Mesendoderm (in vitro differentiated cells): ENCODE measurements around the gene PIK3R2.

Experiments used
- DNase-seq: peaks from one replicate; pipeline ENCODE4 v3.0.0; 2013
- H2AK5ac ChIP-seq: 2 replicates; pipeline ENCODE4 v1.6.1; 2013; ENCODE audit warnings: low read length, inconsistent platforms
- H2BK120ac ChIP-seq: 2 replicates; pipeline ENCODE4 v1.6.1; 2013; ENCODE audit warnings: low read depth, mild to moderate bottlenecking, low read length, moderate library complexity, mixed read lengths
- H2BK15ac ChIP-seq: replicated peaks from 2 replicates; pipeline ENCODE4 v1.6.1; 2013; ENCODE audit warnings: low read depth, mild to moderate bottlenecking, moderate library complexity
- H2BK5ac ChIP-seq: 2 replicates; pipeline ENCODE4 v1.6.1; 2013; ENCODE audit warnings: low read length, inconsistent platforms
- H3K18ac ChIP-seq: 2 replicates; pipeline ENCODE4 v1.6.1; 2013; ENCODE audit warnings: mild to moderate bottlenecking, low read length, mixed read lengths
- H3K23ac ChIP-seq: one replicate; pipeline ENCODE4 v1.6.1; 2013; ENCODE audit warnings: low read length
- H3K27ac ChIP-seq: 2 replicates; pipeline ENCODE4 v1.5.1; 2013; ENCODE audit warnings: low read depth, mild to moderate bottlenecking, inconsistent platforms, low read length, moderate library complexity
- H3K27me3 ChIP-seq: 2 replicates; pipeline ENCODE4 v1.6.1; 2013; ENCODE audit warnings: low read length, control low read depth, mild to moderate bottlenecking, inconsistent platforms; ENCODE audit not compliant: insufficient read depth, poor library complexity
- H3K36me3 ChIP-seq: 2 replicates; pipeline ENCODE4 v1.6.1; 2013; ENCODE audit warnings: low read length, inconsistent platforms; ENCODE audit not compliant: control insufficient read depth, insufficient read depth
- H3K4ac ChIP-seq: one replicate; pipeline ENCODE4 v1.6.1; 2013; ENCODE audit warnings: low read depth, mild to moderate bottlenecking, low read length, moderate library complexity
- H3K4me1 ChIP-seq: 2 replicates; pipeline ENCODE4 v1.6.1; 2013; ENCODE audit warnings: low read depth, low read length, inconsistent platforms; ENCODE audit not compliant: control insufficient read depth
- H3K4me2 ChIP-seq: 2 replicates; pipeline ENCODE4 v1.6.1; 2013; ENCODE audit warnings: low read length
- H3K4me3 ChIP-seq: 2 replicates; pipeline ENCODE4 v1.5.1; 2013; ENCODE audit warnings: mild to moderate bottlenecking, low read length
- H3K56ac ChIP-seq: one replicate; pipeline ENCODE4 v1.6.1; 2013; ENCODE audit warnings: low read length
- H3K79me1 ChIP-seq: 2 replicates; pipeline ENCODE4 v1.6.1; 2013; ENCODE audit warnings: low read length, inconsistent platforms
- H3K79me2 ChIP-seq: 2 replicates; pipeline ENCODE4 v1.6.1; 2013; ENCODE audit warnings: mild to moderate bottlenecking, low read length; ENCODE audit not compliant: control insufficient read depth, insufficient read depth
- H3K9ac ChIP-seq: 2 replicates; pipeline ENCODE4 v1.6.1; 2013; ENCODE audit warnings: low read length, inconsistent platforms
- H4K5ac ChIP-seq: one replicate; pipeline ENCODE4 v1.6.1; 2013; ENCODE audit warnings: low read length
- H4K8ac ChIP-seq: one replicate; pipeline ENCODE4 v1.6.1; 2013; ENCODE audit warnings: low read depth, mild to moderate bottlenecking, control low read depth, low read length, moderate library complexity
- WGBS: extraction: QIAGEN DNeasy Blood & Tissue Kit; methylation state at CpG from one replicate; pipeline ENCODE4 v1.1.7; 2013; ENCODE audit warnings: low lambda C conversion rate, missing lambda C conversion rate; ENCODE audit not compliant: insufficient coverage; ENCODE audit errors: extremely low coverage; 5-methylcytosine and 5-hydroxymethylcytosine counted together

Gene PIK3R2

GRCh38 chr19:18144906-18145305 lies 8.1 kb upstream of the PIK3R2 start:
- no CpG with 5 or more reads among the region's 28 CpGs for WGBS
- H3K56ac ChIP-seq = no peak overlapping the region
- no peak overlapping the region for H2BK120ac ChIP-seq
- H3K36me3 ChIP-seq = no peaks in the 10 kb centered on the region
- H2BK15ac ChIP-seq = no peak overlapping the region
- no peak overlapping the region for H3K4ac ChIP-seq
- H3K4me1 ChIP-seq = no peaks in the 10 kb centered on the region
- H3K79me2 ChIP-seq = no peaks in the 10 kb centered on the region
- H4K8ac ChIP-seq = no peak overlapping the region
- no peak overlapping the region for H3K18ac ChIP-seq
- H4K5ac ChIP-seq = no peak overlapping the region
- no peak overlapping the region for H2AK5ac ChIP-seq
- H3K4me3 ChIP-seq = no peak overlapping the region
- H3K79me1 ChIP-seq = no peaks in the 10 kb centered on the region
- DNase-seq = no peak
- no peaks in the 10 kb centered on the region for H3K27me3 ChIP-seq
- H3K27ac ChIP-seq = no peak overlapping the region
- no peak overlapping the region for H3K4me2 ChIP-seq
- no peak overlapping the region for H3K23ac ChIP-seq
- no peak overlapping the region for H3K9ac ChIP-seq
- H2BK5ac ChIP-seq = no peak overlapping the region

DNA sequence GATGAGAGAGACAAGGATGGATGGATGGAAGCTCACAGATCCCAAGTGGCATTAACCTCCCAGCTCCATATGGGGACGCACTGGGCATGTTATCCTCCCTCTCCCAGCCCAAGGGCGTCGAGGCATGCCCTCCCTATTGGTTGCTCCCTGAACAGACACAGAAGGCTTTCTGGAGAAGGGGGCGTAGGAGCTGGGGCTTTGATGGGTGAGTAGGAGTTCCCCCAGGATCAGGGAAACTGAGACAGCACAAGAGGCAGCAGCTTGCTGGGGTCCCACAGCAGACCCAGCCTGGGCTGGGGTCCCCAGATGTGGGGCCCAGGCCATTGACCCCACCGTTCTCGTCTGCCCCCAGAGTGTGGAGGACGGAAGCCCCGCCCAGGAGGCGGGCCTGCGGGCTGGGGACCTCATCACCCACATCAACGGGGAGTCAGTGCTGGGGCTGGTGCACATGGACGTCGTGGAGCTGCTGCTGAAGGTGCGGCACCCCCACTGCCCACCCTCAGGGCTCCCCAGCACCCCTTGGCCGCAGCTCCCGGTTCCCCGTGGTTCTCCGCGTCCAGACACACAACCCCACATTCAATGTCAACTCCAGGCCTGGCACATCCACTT lies 7.5 kb upstream of the PIK3R2 start:
- no peak overlapping the region for H3K23ac ChIP-seq
- no peak for DNase-seq
- no peak overlapping the region for H4K5ac ChIP-seq
- no peak overlapping the region for H3K18ac ChIP-seq
- no peak overlapping the region for H3K4ac ChIP-seq
- no peak overlapping the region for H3K27ac ChIP-seq
- H4K8ac ChIP-seq = no peak overlapping the region
- no peaks in the 10 kb centered on the region for H3K27me3 ChIP-seq
- no peaks in the 10 kb centered on the region for H3K79me2 ChIP-seq
- H3K4me2 ChIP-seq = no peak overlapping the region
- WGBS = no CpG with 5 or more reads among the region's 19 CpGs
- H3K79me1 ChIP-seq = no peaks in the 10 kb centered on the region
- H2BK15ac ChIP-seq = no peak overlapping the region
- H2BK120ac ChIP-seq = no peak overlapping the region
- no peak overlapping the region for H2AK5ac ChIP-seq
- H3K4me3 ChIP-seq = no peak overlapping the region
- no peaks in the 10 kb centered on the region for H3K36me3 ChIP-seq
- H2BK5ac ChIP-seq = no peak overlapping the region
- no peak overlapping the region for H3K56ac ChIP-seq
- H3K4me1 ChIP-seq = no peaks in the 10 kb centered on the region
- no peak overlapping the region for H3K9ac ChIP-seq

DNA sequence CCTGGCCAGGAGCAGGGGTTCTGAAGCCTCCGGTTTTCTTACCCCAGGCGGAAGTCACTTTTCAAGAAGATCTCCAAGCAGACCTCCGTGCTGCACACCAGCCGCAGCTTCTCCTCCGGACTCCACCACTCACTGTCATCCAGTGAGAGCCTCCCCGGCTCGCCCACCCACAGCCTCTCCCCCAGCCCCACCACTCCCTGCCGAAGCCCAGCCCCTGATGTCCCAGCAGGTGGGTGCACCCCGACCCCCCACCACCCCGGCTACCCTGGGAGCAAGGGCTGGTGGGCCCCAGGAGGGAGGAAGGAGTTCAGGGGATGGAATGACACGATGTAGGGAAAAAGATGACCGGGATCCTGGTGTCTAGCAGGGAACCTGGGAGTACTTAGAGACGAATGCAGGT lies 5.6 kb upstream of the PIK3R2 start:
- Histone ChIP-seq H3K4me3 (no peak overlapping the region), H3K79me2 (no peaks in the 10 kb centered on the region), H2BK120ac (no peak overlapping the region), H3K18ac (no peak overlapping the region), H3K4me1 (no peaks in the 10 kb centered on the region), H3K4ac (no peak overlapping the region), H3K4me2 (no peak overlapping the region), H2BK5ac (no peak overlapping the region), H3K56ac (no peak overlapping the region), H4K8ac (no peak overlapping the region), H2AK5ac (no peak overlapping the region), H3K9ac (no peak overlapping the region), H3K23ac (no peak overlapping the region), H3K79me1 (no peaks in the 10 kb centered on the region), H3K27ac (no peak overlapping the region), H3K27me3 (no peaks in the 10 kb centered on the region), H2BK15ac (no peak overlapping the region), H3K36me3 (no peaks in the 10 kb centered on the region), H4K5ac (no peak overlapping the region)
- WGBS = no CpG with 5 or more reads among the region's 13 CpGs
- DNase-seq = no peak

GRCh38 chr19:18149596-18149975 lies 3.4 kb upstream of the PIK3R2 start:
- Histone ChIP-seq H3K27ac (no peak overlapping the region), H3K18ac (no peak overlapping the region), H4K5ac (no peak overlapping the region)

GRCh38 chr19:18150776-18151624 lies 2.0 kb upstream of the PIK3R2 start:
- WGBS = no CpG with 5 or more reads among the region's 18 CpGs
- no peak overlapping the region for H4K8ac ChIP-seq

More at GRCh38 chr19:18149596-18149975, 3.4 kb upstream of the PIK3R2 start:
- no peak overlapping the region for H2AK5ac ChIP-seq
- H3K4me3 ChIP-seq = no peak overlapping the region
- no peak overlapping the region for H3K56ac ChIP-seq
- H3K4ac ChIP-seq = no peak overlapping the region
- H3K79me1 ChIP-seq = peaks cover 3% of the 10 kb centered on the region
- DNase-seq = no peak
- no peaks in the 10 kb centered on the region for H3K4me1 ChIP-seq
- WGBS = no CpG with 5 or more reads among the region's 16 CpGs
- H3K9ac ChIP-seq = no peak overlapping the region
- H4K8ac ChIP-seq = no peak overlapping the region
- H2BK15ac ChIP-seq = no peak overlapping the region
- H2BK120ac ChIP-seq = no peak overlapping the region
- no peak overlapping the region for H3K4me2 ChIP-seq
- H2BK5ac ChIP-seq = no peak overlapping the region
- H3K79me2 ChIP-seq = peaks cover 2% of the 10 kb centered on the region
- H3K36me3 ChIP-seq = no peaks in the 10 kb centered on the region
- no peak overlapping the region for H3K23ac ChIP-seq
- no peaks in the 10 kb centered on the region for H3K27me3 ChIP-seq

More at GRCh38 chr19:18150776-18151624, 2.0 kb upstream of the PIK3R2 start:
- no peak overlapping the region for H2BK15ac ChIP-seq
- no peak overlapping the region for H3K18ac ChIP-seq
- H4K5ac ChIP-seq = no peak overlapping the region
- H3K27me3 ChIP-seq = no peaks in the 10 kb centered on the region
- no peaks in the 10 kb centered on the region for H3K4me1 ChIP-seq
- peaks cover 7% of the 10 kb centered on the region for H3K79me1 ChIP-seq
- peak overlapping the region; percentile 70 for H3K56ac ChIP-seq
- H3K4me2 ChIP-seq = no peak overlapping the region
- no peak overlapping the region for H3K4ac ChIP-seq
- DNase-seq = no peak
- peaks cover 2% of the 10 kb centered on the region for H3K79me2 ChIP-seq
- no peaks in the 10 kb centered on the region for H3K36me3 ChIP-seq
- no peak overlapping the region for H3K23ac ChIP-seq
- H2AK5ac ChIP-seq = no peak overlapping the region
- H3K4me3 ChIP-seq = no peak overlapping the region
- no peak overlapping the region for H3K27ac ChIP-seq
- H2BK120ac ChIP-seq = no peak overlapping the region
- H2BK5ac ChIP-seq = no peak overlapping the region
- H3K9ac ChIP-seq = peak overlapping the region; percentile 53
